HEK293 (cell line): ENCODE results near the gene PANK4.
"Not testable (repeated sequence)": the region's sequence is repeated elsewhere in the genome, so short reads cannot be mapped to it uniquely, and the experiment has no call there.

ENCODE experiments used
- CTCF ChIA-PET: fragments of 350-600 bp; formaldehyde crosslinking; extraction: SDS; loops from one replicate; lab custom pipeline; 2021; ENCODE audit warnings: antibody characterized with exemption; lab: Yijun Ruan, JAX
- POLR2A ChIA-PET: fragments of 300-600 bp; formaldehyde crosslinking; extraction: SDS; loops from one replicate; lab custom pipeline; 2020; ENCODE audit warnings: antibody characterized with exemption, inconsistent platforms; lab: Yijun Ruan, JAX
- H3K27ac ChIP-seq: fragments of 200-500 bp; sonication (Bioruptor generic); 2 replicates; pipeline ENCODE4 v1.5.1; 2014; ENCODE audit warnings: low read depth, low read length, control low read depth, inconsistent platforms; ENCODE audit errors: extremely low read depth
- H3K36me3 ChIP-seq, 2 experiments: fragments of 200-500 bp in 1 of 2; sonication (Bioruptor generic) in 1 of 2; 1 replicate in 1 of 2; 2 replicates in 1 of 2; pipeline ENCODE4 v1.5.1; 2014 to 2017; ENCODE audit warnings: inconsistent platforms in 2 of 2, low read length in 2 of 2; ENCODE audit not compliant: control insufficient read depth in 2 of 2, insufficient read depth in 1 of 2
- H3K4me1 ChIP-seq: fragments of 200-500 bp; sonication (Bioruptor generic); 2 replicates; pipeline ENCODE4 v1.5.1; 2014; ENCODE audit warnings: mild to moderate bottlenecking, low read length, inconsistent platforms; ENCODE audit not compliant: control insufficient read depth, insufficient read depth
- H3K4me3 ChIP-seq: 2 replicates; pipeline ENCODE4 v1.5.1; 2011; ENCODE audit warnings: low read depth, mild to moderate bottlenecking, control low read depth, low read length, moderate library complexity
- H3K9me3 ChIP-seq: fragments of 200-500 bp; sonication (Bioruptor generic); 2 replicates; pipeline ENCODE4 v1.5.1; 2014; ENCODE audit warnings: low read depth, low read length, inconsistent platforms; ENCODE audit not compliant: control insufficient read depth, insufficient read depth
- ATF2 ChIP-seq: fragments of 450-650 bp; formaldehyde crosslinking; IDR thresholded peaks from 2 replicates; pipeline ENCODE4 v1.5.1; 2016; ENCODE audit warnings: missing biosample characterization, missing genetic modification characterization, low read depth
- CTCF ChIP-seq: fragments of 450-650 bp; formaldehyde crosslinking; IDR thresholded peaks from 2 replicates; pipeline ENCODE4 v1.5.1; 2016; ENCODE audit warnings: missing biosample characterization, missing genetic modification characterization
- GLIS1 ChIP-seq: fragments of 450-650 bp; formaldehyde crosslinking; IDR thresholded peaks from 2 replicates; pipeline ENCODE4 v1.5.1; 2016; ENCODE audit warnings: missing biosample characterization, missing genetic modification characterization
- GLIS2 ChIP-seq: fragments of 450-650 bp; formaldehyde crosslinking; IDR thresholded peaks from 2 replicates; pipeline ENCODE4 v1.5.1; 2016; ENCODE audit warnings: missing biosample characterization, missing genetic modification characterization
- HIC1 ChIP-seq: fragments of 450-650 bp; formaldehyde crosslinking; IDR thresholded peaks from 2 replicates; pipeline ENCODE4 v1.5.1; 2016; ENCODE audit warnings: missing biosample characterization, missing genetic modification characterization
- HOXA7 ChIP-seq: sonication (generic); formaldehyde crosslinking; IDR thresholded peaks from 2 replicates; pipeline ENCODE4 v1.8.1; 2022; ENCODE audit warnings: missing genetic modification reagents, borderline replicate concordance
- SALL2 ChIP-seq: fragments of 450-650 bp; formaldehyde crosslinking; IDR thresholded peaks from 2 replicates; pipeline ENCODE4 v1.5.0; 2017; ENCODE audit warnings: missing biosample characterization, mild to moderate bottlenecking, missing genetic modification characterization, borderline replicate concordance
- ZFP3 ChIP-seq: fragments of 450-650 bp; formaldehyde crosslinking; IDR thresholded peaks from 2 replicates; pipeline ENCODE4 v1.5.1; 2016; ENCODE audit warnings: low read depth, missing biosample characterization, missing genetic modification characterization
- ZIC2 ChIP-seq: fragments of 450-650 bp; formaldehyde crosslinking; IDR thresholded peaks from 2 replicates; pipeline ENCODE4 v1.5.1; 2016; ENCODE audit warnings: missing biosample characterization, missing genetic modification characterization
- ZNF18 ChIP-seq: fragments of 450-650 bp; formaldehyde crosslinking; IDR thresholded peaks from 2 replicates; pipeline ENCODE4 v1.5.1; 2016; ENCODE audit warnings: missing biosample characterization, missing genetic modification characterization
- ZNF626 ChIP-seq: fragments of 450-650 bp; sonication (Bioruptor Pico); formaldehyde crosslinking; IDR thresholded peaks from 2 replicates; pipeline ENCODE4 v1.5.1; 2018; ENCODE audit warnings: missing biosample characterization, missing genetic modification characterization, inconsistent platforms
- ZNF777 ChIP-seq: fragments of 450-650 bp; formaldehyde crosslinking; IDR thresholded peaks from 2 replicates; pipeline ENCODE4 v1.5.1; 2017; ENCODE audit warnings: missing biosample characterization, missing genetic modification characterization, borderline replicate concordance

PANK4 gene

GRCh38 chr1:2554621-2555387, 28.4 kb upstream of the PANK4 start:
- Histone ChIP-seq H3K4me1 (no peaks in the 10 kb centered on the region), H3K4me3 (no peak overlapping the region), H3K36me3 (no peaks in the 10 kb centered on the region), H3K9me3 (no peaks in the 10 kb centered on the region), H3K27ac (no peak overlapping the region)
- POLR2A ChIA-PET, result no interaction called here
- TF ChIP-seq GLIS1 (tag by site-specific recombination) (peak; percentile 88), CTCF (tag by site-specific recombination) (peak; percentile 92), GLIS2 (peak; percentile 46), ZIC2 (tag by site-specific recombination) (peak; percentile 37; the same call in 1 of the 2 replicates), HOXA7 (CRISPR knock-in tag) (no peak), ZFP3 (tag by site-specific recombination) (no peak)
- CTCF ChIA-PET, result interaction anchor here (0.7 kb wide), 2 partner anchors 65 to 242 kb away, joined by 3 read pairs; no protein-coding TSS in a partner anchor

GRCh38 chr1:2553871-2554620, 27.6 kb upstream of the PANK4 start:
- POLR2A ChIA-PET, result no interaction called here
- CTCF ChIA-PET, result interaction anchor here (0.7 kb wide), 2 partner anchors 65 to 241 kb away, joined by 3 read pairs; no protein-coding TSS in a partner anchor
- Histone ChIP-seq H3K9me3 (no peaks in the 10 kb centered on the region), H3K4me1 (no peaks in the 10 kb centered on the region), H3K4me3 (no peak overlapping the region), H3K27ac (no peak overlapping the region), H3K36me3 (no peaks in the 10 kb centered on the region)
- TF ChIP-seq ATF2 (tag by site-specific recombination) (no peak), GLIS1 (tag by site-specific recombination) (peak; percentile 41), HIC1 (tag by site-specific recombination) (no peak), SALL2 (tag by site-specific recombination) (no peak), ZNF777 (no peak), ZNF626 (tag by site-specific recombination) (no peak), ZNF18 (no peak), ZIC2 (tag by site-specific recombination) (no peak)

- POLR2A ChIA-PET, H3K4me3 ChIP-seq, CTCF ChIA-PET, H3K4me1 ChIP-seq, H3K27ac ChIP-seq, H3K9me3 ChIP-seq, H3K36me3 ChIP-seq: not testable (repeated sequence)
These were observed 26.7 kb upstream of the PANK4 start for GRCh38 chr1:2553076-2553475.
